NCI-H128 (cell line): ENCODE data around the gene GM2A.
"Not testable (repeated sequence)": the region's sequence is repeated elsewhere in the genome, so short reads cannot be mapped to it uniquely, and the experiment has no call there.

Experiments used
- DNase-seq: peaks from one replicate; lab custom pipeline; 2025; ENCODE audit not compliant: unreplicated experiment; lab: John Stamatoyannopoulos, UW

Gene GM2A

GRCh38 chr5:151227918-151228447 lies 25.0 kb upstream of the GM2A start:
- DNase-seq = no peak

GRCh38 chr5:151228986-151229385 lies 24.0 kb upstream of the GM2A start:
- DNase-seq = no peak

- DNase-seq = no peak
These were observed 22.8 kb upstream of the GM2A start for GRCh38 chr5:151230048-151230680.

GRCh38 chr5:151231359-151231758 lies 21.6 kb upstream of the GM2A start:
- no peak for DNase-seq

GRCh38 chr5:151233616-151234085 lies 19.3 kb upstream of the GM2A start:
- DNase-seq = no peak

- no peak for DNase-seq
These were observed 18.3 kb upstream of the GM2A start for GRCh38 chr5:151234476-151235238.

GRCh38 chr5:151235239-151235571 lies 17.8 kb upstream of the GM2A start:
- DNase-seq = not testable (repeated sequence)

GRCh38 chr5:151236888-151237287 lies 16.1 kb upstream of the GM2A start:
- DNase-seq = no peak

GRCh38 chr5:151237685-151238084 lies 15.3 kb upstream of the GM2A start:
- no peak for DNase-seq

GRCh38 chr5:151238303-151238741 lies 14.7 kb upstream of the GM2A start:
- DNase-seq = no peak

- DNase-seq = no peak
These were observed 13.6 kb upstream of the GM2A start for GRCh38 chr5:151239237-151239861.

- DNase-seq = not testable (repeated sequence)
These were observed 12.6 kb upstream of the GM2A start for GRCh38 chr5:151240268-151240835.

GRCh38 chr5:151240924-151241635 lies 11.9 kb upstream of the GM2A start:
- no peak for DNase-seq

- no peak for DNase-seq
These were observed 9.9 kb upstream of the GM2A start for GRCh38 chr5:151243127-151243526.

GRCh38 chr5:151243564-151243963 lies 9.4 kb upstream of the GM2A start:
- no peak for DNase-seq

GRCh38 chr5:151244206-151244605 lies 8.8 kb upstream of the GM2A start:
- no peak for DNase-seq

GRCh38 chr5:151245680-151246219 lies 7.2 kb upstream of the GM2A start:
- no peak for DNase-seq

- DNase-seq = no peak
These were observed 4.3 kb upstream of the GM2A start for GRCh38 chr5:151248651-151249050.

GRCh38 chr5:151249281-151249680 lies 3.7 kb upstream of the GM2A start:
- DNase-seq = no peak

- DNase-seq = no peak
These were observed 2.5 kb upstream of the GM2A start for GRCh38 chr5:151250346-151251000.
